ENCODE measurements around the gene KIFAP3.

The KIFAP3 gene

GRCh38 chr1:169928438-169929209 lies 145.9 kb downstream of the KIFAP3 start:
- H3K27ac ChIP-seq: no peak overlapping the region
- H3K36me3 ChIP-seq: no peaks in the 10 kb centered on the region
- H3K4me3 ChIP-seq (ENCODE audit: low read depth, low read length): no peak overlapping the region
- no peaks in the 10 kb centered on the region for H3K27me3 ChIP-seq (ENCODE audit: insufficient read depth, low read depth, severe bottlenecking)
- H3K9me3 ChIP-seq (ENCODE audit: severe bottlenecking): no peaks in the 10 kb centered on the region
- no peak for DNase-seq
- 0 out of 2 replicates have a peak, but pooled peaks have one; percentile 11 for TF ChIP-seq CTCF (IDR thresholded peaks at IDR 0.05; ENCODE audit: low read depth, low read length)

GRCh38 chr1:169925505-169926482 lies 148.7 kb downstream of the KIFAP3 start:
- no peaks in the 10 kb centered on the region for H3K36me3 ChIP-seq
- no peak overlapping the region for H3K4me3 ChIP-seq (ENCODE audit: low read depth, low read length)
- no peak for DNase-seq

GRCh38 chr1:169924829-169925228 lies 149.7 kb downstream of the KIFAP3 start:
- Histone ChIP-seq H3K27me3 (ENCODE audit: insufficient read depth, low read depth, severe bottlenecking) (no peaks in the 10 kb centered on the region), H3K36me3 (no peaks in the 10 kb centered on the region), H3K4me3 (ENCODE audit: low read depth, low read length) (no peak overlapping the region), H3K9me3 (ENCODE audit: severe bottlenecking) (no peaks in the 10 kb centered on the region), H3K27ac (no peak overlapping the region)
- no peak for TF ChIP-seq CTCF (IDR thresholded peaks at IDR 0.05; ENCODE audit: low read depth, low read length)
- DNase-seq: no peak

More at GRCh38 chr1:169925505-169926482, 148.7 kb downstream of the KIFAP3 start:
- Histone ChIP-seq H3K27me3 (ENCODE audit: insufficient read depth, low read depth, severe bottlenecking) (no peaks in the 10 kb centered on the region), H3K9me3 (ENCODE audit: severe bottlenecking) (no peaks in the 10 kb centered on the region), H3K27ac (no peak overlapping the region)
- no peak for TF ChIP-seq CTCF (IDR thresholded peaks at IDR 0.05; ENCODE audit: low read depth, low read length)

GRCh38 chr1:169924063-169924462 lies 150.4 kb downstream of the KIFAP3 start:
- Histone ChIP-seq H3K27me3 (ENCODE audit: insufficient read depth, low read depth, severe bottlenecking) (no peaks in the 10 kb centered on the region), H3K36me3 (no peaks in the 10 kb centered on the region), H3K27ac (no peak overlapping the region), H3K9me3 (ENCODE audit: severe bottlenecking) (no peaks in the 10 kb centered on the region), H3K4me3 (ENCODE audit: low read depth, low read length) (no peak overlapping the region)
- no peak for DNase-seq
- TF ChIP-seq CTCF (IDR thresholded peaks at IDR 0.05; ENCODE audit: low read depth, low read length): no peak

- TF ChIP-seq CTCF (IDR thresholded peaks at IDR 0.05; ENCODE audit: low read depth, low read length): no peak
- no peak for DNase-seq
- H3K9me3 ChIP-seq (ENCODE audit: severe bottlenecking): no peaks in the 10 kb centered on the region
Observed at GRCh38 chr1:169921080-169921479, 153.4 kb downstream of the KIFAP3 start.

More at GRCh38 chr1:169921080-169921479, 153.4 kb downstream of the KIFAP3 start:
- Histone ChIP-seq H3K27me3 (ENCODE audit: insufficient read depth, low read depth, severe bottlenecking) (no peaks in the 10 kb centered on the region), H3K4me3 (ENCODE audit: low read depth, low read length) (no peak overlapping the region), H3K27ac (no peak overlapping the region), H3K36me3 (no peaks in the 10 kb centered on the region)
